Hematopoietic multipotent progenitor cell treated with erythropoietin and hydrocortisone succinate and interleukin-3 and kit ligand, for 8 days (in vitro differentiated cells): ENCODE measurements around the gene FAM78B.
A peak's percentile ranks its signal among the peaks of the same experiment; 100 is the strongest.

Experiments
- DNase-seq: peaks from one replicate; pipeline ENCODE4 v3.0.0-alpha.2; 2015

Gene FAM78B, protein sequence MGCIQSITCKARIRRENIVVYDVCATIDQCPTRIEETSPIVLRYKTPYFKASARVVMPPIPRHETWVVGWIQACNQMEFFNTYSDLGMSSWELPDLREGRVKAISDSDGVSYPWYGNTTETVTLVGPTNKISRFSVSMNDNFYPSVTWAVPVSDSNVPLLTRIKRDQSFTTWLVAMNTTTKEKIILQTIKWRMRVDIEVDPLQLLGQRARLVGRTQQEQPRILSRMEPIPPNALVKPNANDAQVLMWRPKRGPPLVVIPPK

DNA sequence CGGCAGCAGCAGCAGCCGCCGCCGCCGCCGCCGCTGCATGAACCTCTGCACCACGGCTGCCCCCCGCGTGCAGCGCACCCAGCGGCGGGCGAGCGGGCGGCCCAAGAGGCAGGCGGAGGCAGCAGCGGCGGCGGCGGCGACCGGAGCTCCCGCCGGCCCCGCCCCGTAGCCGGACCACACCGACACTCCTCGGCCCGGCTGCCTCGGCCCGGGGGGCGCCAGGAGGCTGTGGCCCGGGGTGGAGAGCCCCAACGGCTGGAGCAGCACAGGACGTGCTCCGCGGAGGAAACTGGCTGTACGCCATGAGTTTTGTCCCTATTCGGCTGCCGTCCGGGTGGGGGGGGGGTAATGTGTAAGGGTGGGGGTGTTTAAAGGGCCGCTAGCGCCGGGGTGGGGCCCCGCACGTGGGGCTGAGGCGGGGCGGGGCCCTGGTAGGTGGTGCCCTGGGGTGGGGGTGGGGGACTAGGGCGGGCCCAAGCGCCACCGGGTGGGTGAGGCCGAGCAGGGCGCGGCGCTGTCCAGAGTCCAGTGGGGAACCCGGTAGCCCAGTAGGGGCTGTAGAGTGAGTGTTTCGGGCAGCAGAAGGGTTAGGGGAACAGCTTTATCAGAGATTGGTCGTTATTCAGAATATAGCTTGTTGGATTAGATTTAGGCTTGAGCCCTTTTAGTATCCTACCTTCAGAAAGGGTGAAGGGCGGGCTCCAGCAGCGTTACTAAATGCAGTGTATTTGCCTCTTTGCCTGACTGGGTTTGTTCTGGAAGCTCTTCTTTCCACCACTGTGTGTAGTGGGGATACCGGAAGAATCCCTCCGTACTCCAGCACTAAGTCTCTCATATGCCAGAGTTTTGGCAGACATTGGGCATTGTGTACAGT, at the start of gene FAM78B:
FAM78B (minus strand) TSS at position 304 of the 874 bp plus-strand sequence. CDS start 753 bp downstream, outside the sequence.
- peak; percentile 62 for DNase-seq

DNA sequence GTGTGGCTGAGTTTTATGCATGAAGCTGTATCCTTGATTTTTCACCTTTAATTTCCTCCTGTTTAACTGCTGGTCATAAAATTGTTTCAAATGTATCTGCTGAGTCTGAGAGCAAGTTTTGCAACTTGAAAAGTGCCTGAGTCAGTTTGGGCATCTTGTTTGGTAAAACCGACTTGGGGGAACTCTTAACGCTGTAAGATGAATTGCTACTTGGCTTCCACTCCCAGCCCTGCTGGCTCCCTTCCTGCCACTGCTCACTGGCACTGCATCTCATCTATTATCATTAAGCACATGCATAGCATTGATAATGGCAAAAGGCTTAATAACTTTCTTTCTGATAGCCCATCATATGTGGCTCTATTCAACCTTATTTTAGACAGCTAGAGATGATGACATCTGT, 35.7 kb upstream of the FAM78B start:
- DNase-seq = no peak

DNA sequence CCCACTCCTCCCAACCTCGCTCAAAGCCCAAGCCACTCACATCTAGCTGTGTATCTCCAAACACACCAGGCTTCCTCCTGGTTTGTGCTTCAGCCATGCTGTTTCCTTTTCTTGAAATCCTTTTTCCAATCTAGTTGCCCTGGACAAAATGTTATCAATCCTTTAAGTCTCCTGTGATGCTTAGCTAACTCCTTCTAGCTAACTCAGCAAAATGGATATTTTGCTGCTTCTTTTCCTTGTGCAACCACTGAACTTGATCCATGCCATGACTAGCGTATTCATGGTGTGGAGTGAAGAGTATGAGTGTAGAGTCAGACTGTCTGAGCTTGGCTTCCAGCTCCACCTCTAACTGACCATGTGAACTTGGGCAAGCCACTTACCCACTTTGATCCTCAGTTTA, 33.9 kb upstream of the FAM78B start:
- no peak for DNase-seq

DNA sequence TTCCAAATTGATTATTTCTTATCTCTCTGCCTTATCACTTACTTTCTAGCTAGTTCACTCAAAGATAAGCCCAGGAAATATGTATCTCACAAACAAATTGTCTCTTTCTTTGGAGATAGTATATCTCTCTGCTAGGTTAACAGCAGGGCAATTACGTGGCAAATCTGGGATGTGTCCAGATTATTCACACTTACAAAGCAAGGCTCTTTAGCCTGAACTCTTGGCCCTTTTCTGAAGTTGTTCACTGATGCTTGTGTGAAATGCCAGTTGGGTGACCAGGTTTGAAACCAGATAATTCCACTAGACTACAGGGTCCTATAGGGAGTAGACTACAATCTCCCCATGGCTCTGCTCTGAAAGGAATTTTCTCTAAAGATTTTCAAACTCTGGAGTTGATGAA, 30.8 kb upstream of the FAM78B start:
- no peak for DNase-seq

DNA sequence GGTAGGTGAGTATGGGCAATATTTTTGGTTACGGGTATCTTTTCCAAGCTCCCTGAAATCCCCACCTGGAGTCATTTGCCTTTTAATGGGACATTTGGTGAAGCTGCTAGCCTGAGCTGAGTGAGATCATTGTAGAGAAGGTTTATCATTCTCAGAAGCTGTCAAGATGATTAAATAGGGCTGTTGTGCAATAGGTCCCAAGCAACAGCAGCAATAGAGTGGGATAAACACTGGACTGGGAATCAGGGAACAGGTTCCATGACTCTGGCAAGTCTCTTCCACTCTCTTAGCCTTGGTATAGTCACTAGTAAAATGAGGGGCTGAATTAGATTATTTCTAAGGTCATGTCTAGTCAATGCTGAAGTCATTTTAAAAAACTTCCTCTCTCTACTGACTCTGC, 30.3 kb upstream of the FAM78B start:
- DNase-seq = no peak

DNA sequence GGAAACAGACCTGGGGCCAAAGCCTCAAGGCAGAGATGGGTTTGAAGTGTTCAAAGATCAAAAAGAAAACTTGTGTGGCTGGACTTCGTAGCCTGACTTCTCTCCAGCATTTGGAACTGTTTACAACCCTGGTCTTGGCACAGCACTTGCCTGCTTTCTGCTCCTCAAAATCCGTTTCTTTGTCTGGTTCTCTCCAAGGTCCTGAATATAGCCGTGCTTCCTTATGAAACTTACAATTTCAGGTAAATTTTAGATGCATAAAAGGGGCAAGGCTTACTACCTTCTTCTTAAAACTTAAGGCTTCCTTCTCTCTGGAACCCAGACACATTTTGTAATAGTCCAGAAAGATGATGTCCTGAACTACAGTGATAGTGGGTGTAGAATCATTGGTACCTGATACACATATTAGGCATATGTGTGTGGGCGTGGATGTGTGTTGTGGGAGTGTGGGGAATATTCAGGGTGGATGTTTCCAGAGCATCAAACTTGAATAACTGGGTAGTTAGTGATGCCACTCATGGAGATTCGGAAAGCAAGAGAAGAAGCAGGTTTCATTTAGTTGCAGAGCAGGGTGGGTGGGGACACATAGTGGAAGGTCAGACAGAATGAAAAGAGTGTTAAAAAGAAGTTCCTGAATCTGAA, 26.4 kb upstream of the FAM78B start:
- DNase-seq = no peak

DNA sequence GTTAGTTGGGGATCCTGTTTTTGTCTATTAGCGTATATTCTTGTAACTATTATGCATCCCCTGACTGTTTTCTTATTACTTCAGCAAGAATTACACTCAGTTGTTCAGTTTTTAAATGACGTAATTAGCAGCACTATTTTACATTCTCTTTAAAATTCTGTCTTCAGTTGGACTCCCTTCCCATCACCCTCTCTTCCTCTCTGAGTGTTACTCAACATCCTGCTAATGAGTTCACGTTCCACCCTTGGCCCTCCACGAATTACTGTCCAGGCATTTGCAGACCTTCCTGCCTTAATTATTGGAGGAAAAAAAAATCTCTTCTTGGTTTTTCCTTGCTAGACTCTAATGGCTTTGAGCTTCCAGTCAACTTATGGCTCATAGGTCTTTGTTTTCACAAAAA, 23.6 kb upstream of the FAM78B start:
- DNase-seq = no peak

DNA sequence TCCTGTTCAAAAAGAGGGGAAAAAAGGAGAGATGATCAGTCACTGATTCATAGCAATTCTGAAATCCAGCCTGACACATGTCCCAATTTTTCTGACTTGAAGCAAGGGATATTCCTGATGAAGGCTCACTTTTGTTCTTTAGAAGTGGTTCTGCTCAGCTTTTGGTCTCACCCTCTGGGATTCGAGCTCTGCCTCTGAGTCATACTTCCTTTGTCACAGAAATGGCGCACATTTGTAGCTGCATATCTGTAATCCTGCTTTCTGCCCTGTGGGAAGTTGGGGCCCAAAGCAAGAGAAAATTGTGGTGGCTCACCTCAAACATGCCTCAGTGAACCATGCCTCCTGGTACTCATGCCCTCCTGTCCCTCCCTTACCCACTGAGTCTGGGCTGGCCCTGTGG, 22.3 kb upstream of the FAM78B start:
- DNase-seq = no peak

DNA sequence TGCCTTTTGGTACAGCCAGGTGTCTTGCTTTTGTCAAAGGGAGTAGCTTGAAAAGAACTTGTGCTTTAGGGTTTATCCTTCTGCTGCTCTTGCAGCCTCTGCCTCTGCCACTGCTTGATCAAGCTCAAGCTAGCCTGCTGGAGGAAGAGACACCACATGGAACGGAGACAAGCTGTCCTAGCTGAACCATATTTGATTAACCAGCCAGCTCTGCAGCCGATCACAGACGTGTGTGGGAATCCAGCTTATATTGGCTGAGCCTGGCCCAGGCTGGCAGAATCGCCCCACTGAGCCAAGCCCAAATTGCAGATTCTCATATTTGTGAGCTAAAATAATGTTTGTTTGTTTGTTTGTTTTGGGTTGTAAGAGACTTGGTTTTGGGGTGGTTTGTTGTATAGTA, 18.7 kb upstream of the FAM78B start:
- no peak for DNase-seq

DNA sequence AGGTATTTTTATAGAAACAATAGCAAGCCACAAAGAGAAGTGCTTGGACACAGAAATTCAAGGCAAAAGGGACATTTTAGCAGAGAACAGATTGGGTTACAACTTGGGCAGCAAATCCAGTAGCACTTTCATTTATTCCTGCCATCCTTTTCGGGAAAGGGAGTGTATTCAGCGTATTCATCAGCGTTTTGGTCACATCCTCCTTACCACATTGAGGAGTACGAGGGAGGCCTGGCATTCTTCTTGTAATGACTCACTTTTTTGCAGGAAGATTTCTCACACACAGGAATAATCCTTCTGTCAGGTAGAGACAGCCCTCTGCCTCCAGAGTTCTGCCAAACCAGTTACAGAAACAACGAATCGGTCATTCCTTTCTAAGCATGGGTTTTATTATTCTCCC, 18.1 kb upstream of the FAM78B start:
- no peak for DNase-seq

DNA sequence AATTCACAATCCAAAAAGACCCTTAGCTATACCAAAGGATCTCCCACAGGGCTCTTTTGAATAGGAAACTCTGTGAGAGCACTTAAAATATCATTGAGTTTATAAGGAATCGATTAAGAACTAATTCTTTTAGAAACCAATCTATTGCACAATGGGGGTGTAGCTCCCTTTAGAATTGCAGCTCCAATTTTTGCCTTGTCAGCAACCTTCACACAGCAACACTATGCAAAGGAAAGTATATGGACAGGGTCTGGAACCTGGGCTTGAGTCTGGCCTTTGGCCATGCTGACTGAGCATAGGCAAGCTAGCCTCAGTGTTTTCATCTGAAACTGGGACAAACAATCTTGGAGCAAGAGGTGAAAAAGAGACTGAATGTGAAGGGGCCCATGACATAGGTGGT, 17.2 kb upstream of the FAM78B start:
- no peak for DNase-seq

DNA sequence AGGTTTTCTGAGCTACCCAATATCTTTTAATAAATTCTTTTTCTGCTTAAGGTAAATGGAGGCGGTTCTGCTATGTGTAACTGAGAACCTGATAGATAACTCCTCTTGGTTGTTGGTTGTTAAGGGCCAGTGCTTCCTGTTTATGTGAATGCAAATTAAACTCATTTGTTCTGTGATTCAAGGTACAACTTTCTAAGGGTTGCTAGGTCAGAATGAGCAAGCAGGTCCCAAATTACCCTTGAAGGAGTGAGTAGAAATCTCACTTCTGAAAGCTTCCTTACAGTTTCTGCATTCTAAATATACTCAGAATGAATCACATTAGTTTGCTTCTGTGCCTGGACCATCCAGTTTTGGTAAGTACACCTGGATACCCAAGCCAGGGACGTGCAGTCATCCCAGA, 15.5 kb upstream of the FAM78B start:
- DNase-seq = no peak

DNA sequence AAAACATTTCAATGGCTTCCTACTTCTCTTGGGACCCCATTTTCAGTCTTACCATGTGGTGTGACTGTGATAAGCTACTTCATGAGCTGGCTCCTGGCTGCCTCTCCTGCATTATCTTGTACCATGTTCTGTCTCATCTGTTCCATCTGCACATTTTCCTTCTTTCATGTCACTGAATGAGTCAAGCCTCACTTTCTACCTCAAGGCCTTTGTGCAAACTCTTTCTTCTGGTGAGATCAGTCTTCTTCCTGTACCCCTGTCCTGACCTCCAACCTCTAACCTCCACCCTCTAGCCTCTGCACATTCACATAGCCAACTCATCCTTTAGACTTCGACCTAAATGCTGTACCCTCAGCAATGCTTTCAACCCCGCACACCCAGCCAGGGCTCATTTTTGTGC, 9.6 kb upstream of the FAM78B start:
- DNase-seq = no peak

DNA sequence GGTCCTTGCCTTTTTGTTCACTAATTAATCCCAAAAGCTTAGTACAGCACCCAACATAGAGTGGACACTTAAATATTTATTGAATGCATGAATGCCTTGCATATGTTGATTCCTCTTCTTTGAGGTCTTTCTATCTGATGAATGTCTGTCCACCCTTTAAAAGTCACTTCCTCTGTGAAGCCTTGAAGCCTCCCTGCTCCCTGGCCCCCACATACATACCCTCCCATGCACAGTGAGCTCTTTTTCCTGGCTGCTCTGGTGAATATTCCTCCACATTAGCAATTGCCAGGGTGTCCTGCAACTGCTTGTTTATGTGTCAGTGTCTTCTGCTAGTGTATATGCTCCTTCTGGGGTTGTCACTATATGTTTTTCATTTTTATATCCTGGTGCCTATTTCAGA, 8.2 kb upstream of the FAM78B start:
- no peak for DNase-seq

DNA sequence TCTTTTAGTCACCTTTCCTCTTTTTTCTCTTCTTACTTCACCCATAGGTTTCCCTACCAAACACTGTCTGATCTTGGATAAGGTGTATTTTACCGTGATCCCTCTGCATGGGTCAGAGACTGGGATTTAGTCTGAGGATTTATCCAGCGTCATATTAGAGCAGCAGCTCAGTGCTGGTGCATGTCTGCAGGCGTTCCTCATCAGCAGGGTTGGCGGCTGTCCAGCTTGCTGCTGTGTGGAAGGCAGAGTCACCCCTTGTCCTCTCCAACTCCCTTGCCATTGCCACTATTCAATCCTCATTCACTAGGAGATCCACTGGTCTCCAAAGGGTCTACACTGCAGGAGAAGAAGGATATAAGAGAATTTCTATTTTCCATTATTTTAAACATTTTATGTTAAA, 7.3 kb upstream of the FAM78B start:
- DNase-seq = no peak

DNA sequence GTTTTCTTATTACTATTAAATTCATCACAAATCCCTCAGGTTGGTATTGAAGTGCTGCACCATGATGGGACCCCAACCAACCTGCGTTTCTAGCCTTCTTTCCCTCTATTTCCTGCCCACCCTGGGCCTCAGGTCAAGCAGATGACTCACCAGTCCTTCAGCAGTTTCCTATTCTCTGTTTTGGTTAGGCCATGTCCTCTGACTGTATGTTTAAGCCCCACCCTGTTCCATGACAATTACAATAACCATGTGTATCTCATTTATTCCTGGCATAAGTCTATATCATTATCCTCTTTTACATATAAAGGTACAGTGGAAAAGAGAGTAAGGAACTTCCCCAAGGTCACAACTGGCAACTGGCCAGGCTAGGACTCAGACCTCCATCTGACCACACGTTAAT, 5.3 kb upstream of the FAM78B start:
- DNase-seq = no peak

DNA sequence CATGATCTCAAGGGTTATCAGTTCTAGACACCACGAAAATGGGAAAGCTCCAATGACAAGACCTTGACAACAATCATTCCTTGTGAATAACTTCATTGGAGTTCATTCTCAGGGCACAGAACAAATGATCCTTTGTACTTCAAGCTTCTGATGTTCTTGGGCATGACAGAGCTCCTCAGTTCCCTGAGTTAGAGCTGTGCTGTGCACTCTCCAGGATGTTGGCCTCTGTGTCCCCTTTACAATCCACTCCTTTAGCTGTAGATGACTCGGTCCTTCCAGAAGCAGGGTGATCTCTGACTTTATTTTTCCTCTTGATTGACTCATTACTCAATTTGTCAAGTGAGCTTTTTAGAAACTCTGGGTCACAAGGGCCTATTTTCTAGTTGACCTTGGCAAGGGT, 3.9 kb upstream of the FAM78B start:
- DNase-seq = no peak

DNA sequence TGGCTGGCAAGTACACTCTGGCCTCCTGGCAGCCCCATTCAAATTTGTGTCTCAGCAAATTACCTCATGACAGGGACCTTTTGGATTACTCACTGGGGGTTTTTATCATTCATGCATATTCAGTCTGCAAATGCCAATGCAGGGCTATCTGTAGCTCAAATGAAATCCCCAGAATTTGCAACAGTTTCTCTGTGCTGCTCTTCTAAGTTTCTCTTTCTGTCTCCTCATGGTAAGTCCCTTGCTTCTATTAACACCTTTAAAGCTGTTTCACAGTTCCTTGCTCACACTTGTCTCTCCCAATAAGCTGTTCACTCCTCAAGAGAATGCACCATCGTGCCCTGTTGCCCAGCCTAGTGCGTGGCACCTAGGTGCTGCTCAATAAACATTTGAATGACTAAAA, 3.3 kb upstream of the FAM78B start:
- DNase-seq = no peak

DNA sequence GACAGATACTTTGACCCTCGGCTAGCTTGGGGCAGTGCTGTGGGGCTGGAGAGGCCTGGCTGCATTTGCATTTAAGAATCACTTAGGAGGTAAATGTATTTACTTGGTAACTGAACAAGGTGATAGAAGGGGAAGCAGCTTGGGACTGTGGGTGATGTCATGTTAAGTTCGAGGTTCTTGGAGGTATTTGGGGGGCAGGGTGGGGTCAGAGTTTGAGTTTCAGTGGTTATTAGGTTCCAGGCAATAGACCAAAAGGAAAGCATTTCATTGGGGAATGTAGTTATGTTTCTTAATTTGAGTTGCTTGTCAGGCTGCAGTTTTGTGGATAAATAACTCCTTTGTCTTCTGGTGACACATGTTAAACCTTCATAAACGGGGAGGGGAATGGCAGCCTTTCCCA, 2.4 kb upstream of the FAM78B start:
- no peak for DNase-seq

DNA sequence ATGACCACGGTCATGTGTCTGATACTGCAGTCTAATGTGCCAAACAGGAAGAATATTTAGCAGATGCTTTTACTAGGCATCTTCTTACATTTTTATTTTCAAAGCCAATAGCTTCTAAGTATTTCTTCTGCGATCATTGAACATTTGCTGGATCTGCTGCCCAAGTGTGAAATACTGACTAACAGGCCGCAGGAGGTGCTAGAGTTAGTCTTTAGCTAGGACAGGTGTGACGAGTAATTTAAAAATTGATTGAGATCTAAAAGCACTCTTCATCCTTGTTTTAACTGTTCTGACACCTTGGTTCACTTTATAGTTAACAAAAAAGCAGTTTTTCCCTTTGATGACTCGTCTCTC, 748 bp upstream of the FAM78B start:
- no peak for DNase-seq

DNA sequence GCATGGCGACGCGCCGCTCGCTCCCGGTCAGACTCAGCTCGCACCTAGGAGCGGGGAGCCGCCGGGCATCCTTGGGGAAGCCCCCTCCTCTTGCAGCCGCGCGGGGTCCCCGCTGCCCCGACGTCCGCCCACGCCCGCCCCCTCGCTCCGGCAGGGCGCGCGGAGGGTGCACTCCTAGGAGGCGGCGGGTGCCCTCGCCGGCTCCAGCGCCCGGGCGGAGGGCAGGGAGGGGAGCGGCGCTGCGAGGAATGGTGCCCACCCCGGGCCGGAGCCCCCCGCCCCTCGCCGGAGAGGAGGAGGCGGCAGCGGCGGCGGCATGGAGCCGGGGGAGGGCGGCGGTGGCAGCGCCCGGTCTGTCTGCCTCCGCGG, 488 bp downstream of the FAM78B start:
- no peak for DNase-seq

DNA sequence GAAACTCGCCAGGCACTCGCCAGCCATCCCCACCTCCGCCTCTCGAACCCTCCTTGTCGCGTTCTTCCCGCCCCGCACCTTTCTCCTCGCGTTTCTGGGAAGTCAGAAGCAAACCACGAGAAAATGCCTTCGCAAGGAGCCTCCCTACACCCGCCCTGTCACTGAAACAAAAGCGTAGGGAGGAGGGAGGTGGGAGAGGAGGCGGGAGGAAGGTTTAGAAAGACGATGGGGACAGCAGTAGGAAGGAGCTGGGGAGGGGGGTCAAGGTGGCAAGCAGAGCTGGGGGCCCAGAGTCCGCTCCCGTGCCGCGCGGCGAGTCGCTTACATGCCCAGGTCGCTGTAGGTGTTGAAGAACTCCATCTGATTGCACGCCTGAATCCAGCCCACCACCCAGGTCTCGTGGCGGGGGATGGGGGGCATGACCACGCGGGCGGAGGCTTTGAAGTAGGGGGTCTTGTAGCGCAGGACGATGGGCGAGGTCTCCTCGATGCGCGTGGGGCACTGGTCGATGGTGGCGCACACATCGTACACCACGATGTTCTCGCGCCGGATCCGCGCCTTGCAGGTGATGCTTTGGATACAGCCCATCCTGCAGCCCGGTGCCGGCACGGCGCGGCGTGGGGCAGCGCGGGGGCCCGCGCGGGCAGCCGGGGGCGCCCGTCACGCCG, 1.0 kb downstream of the FAM78B start:
- no peak for DNase-seq

DNA sequence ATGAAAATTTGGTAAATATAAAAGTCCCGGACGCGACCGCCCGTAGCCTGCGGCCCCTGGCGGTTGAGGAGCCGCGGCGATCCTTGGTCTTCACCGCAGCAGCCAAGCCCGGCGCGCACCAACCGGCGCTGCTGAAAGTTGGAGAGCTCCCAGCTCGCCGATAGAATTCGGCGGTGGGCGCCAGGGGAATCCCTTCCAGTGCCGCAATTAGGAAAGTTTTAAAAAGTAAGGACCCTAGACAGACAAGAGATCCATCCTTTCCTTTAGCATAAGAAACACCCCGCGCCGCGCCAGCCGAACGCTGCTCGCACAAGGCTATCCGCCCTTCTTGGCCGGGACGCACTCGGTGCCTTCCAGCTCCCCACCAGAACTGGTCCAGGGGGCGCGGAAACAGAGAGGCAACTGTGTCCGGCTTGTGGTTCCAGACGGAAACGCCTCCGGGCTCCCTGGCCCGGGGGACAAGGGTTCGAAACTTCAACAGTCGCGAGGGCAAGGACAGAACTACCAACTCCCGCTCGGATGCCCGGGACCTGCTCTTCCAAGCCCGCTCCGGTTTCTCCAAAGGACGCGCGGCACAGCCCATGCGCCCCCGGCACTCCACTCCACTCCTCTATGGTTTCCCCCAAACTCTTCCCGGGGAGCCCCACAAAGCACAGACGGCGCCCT, 1.7 kb downstream of the FAM78B start:
- peak; percentile 28 for DNase-seq
